WTC11 (cell line): Measurements from ENCODE around the gene RGS16.

ENCODE experiments used
- CREM ChIP-seq: sonication (generic); formaldehyde crosslinking; IDR thresholded peaks from 2 replicates; pipeline ENCODE4 v1.8.1; 2022; ENCODE audit warnings: mild to moderate bottlenecking, missing genetic modification reagents, moderate library complexity
- CTCF ChIP-seq: fragments of 200-600 bp; IDR thresholded peaks from 2 replicates; pipeline ENCODE4 v1.8.0; 2022; ENCODE audit warnings: antibody characterized with exemption
- E2F1 ChIP-seq: sonication (generic); formaldehyde crosslinking; IDR thresholded peaks from 2 replicates; pipeline ENCODE4 v1.8.0; 2022; ENCODE audit warnings: mild to moderate bottlenecking, missing genetic modification reagents
- E2F4 ChIP-seq: sonication (generic); formaldehyde crosslinking; IDR thresholded peaks from 2 replicates; pipeline ENCODE4 v1.8.1; 2022; ENCODE audit warnings: low read depth, mild to moderate bottlenecking, moderate library complexity, missing genetic modification reagents, borderline replicate concordance
- ESRRA ChIP-seq: sonication (generic); formaldehyde crosslinking; IDR thresholded peaks from 2 replicates; pipeline ENCODE4 v1.8.1; 2022; ENCODE audit warnings: mild to moderate bottlenecking, missing genetic modification reagents, borderline replicate concordance
- GABPB1 ChIP-seq: sonication (generic); formaldehyde crosslinking; IDR thresholded peaks from 2 replicates; pipeline ENCODE4 v1.8.1; 2023; ENCODE audit warnings: mild to moderate bottlenecking, missing genetic modification reagents
- HMGXB4 ChIP-seq: sonication (generic); formaldehyde crosslinking; IDR thresholded peaks from 2 replicates; pipeline ENCODE4 v1.8.1; 2023; ENCODE audit warnings: mild to moderate bottlenecking, moderate library complexity, missing genetic modification reagents
- NR2C2 ChIP-seq: sonication (generic); formaldehyde crosslinking; IDR thresholded peaks from 2 replicates; pipeline ENCODE4 v1.8.0; 2022; ENCODE audit warnings: mild to moderate bottlenecking, missing genetic modification reagents
- RELA ChIP-seq: sonication (generic); formaldehyde crosslinking; IDR thresholded peaks from 2 replicates; pipeline ENCODE4 v1.8.1; 2022; ENCODE audit warnings: missing genetic modification reagents, mild to moderate bottlenecking, borderline replicate concordance
- SP1 ChIP-seq: sonication (generic); formaldehyde crosslinking; conservative IDR thresholded peaks from 2 replicates; pipeline ENCODE4 v1.8.1; 2022; ENCODE audit warnings: missing genetic modification reagents

GRCh38 chr1:182624577-182624976, 20.4 kb upstream of the RGS16 start:
- TF ChIP-seq SP1 (CRISPR knock-in tag): no peak
- TF ChIP-seq E2F4 (CRISPR knock-in tag): no peak
- no peak for TF ChIP-seq CTCF
- TF ChIP-seq GABPB1 (CRISPR knock-in tag): no peak
- no peak for TF ChIP-seq NR2C2
- no peak for TF ChIP-seq HMGXB4 (CRISPR knock-in tag)
- TF ChIP-seq RELA (CRISPR knock-in tag): no peak
- TF ChIP-seq E2F1 (CRISPR knock-in tag): no peak
- TF ChIP-seq CREM (CRISPR knock-in tag): no peak
- TF ChIP-seq ESRRA (CRISPR knock-in tag): no peak
